GM12878 (cell line): Measurements from ENCODE around the gene VCP. TPM values are rescaled to one million over a fixed set of nuclear protein-coding genes. Genes with fewer than 3 reads are reported as not detected.

Source experiments
- ATAC-seq: fragments of 200-7000 bp; cut with Tn5 transposase; 3 replicates; pipeline ENCODE4 v1.9.1; 2020; ENCODE audit warnings: mild to moderate bottlenecking, moderate library complexity
- BruUV-seq: library from RNA; stranded (reverse); fragments of 400-500 nt; replicated peaks from 2 replicates; lab custom pipeline; 2021; lab: Mats Ljungman, UMichigan
- CTCF ChIA-PET: fragments of 300-600 bp; sonication (Branson Sonifier 250); formaldehyde crosslinking; extraction: SDS; loops from one replicate; lab custom pipeline; 2021; ENCODE audit warnings: inconsistent platforms; lab: Yijun Ruan, JAX
- POLR2A ChIA-PET: fragments of 350-600 bp; formaldehyde crosslinking; extraction: SDS; loops from one replicate; lab custom pipeline; 2021; ENCODE audit warnings: inconsistent platforms; lab: Charles Lee
- RAD21 ChIA-PET: fragments of 300-600 bp; sonication (Branson Sonifier 250); formaldehyde crosslinking; loops from one replicate; lab custom pipeline; 2023; ENCODE audit warnings: antibody characterized with exemption; ENCODE audit not compliant: unreplicated experiment; lab: Charles Lee
- SMC1A ChIA-PET: fragments of 300-600 bp; sonication (Branson Sonifier 250); formaldehyde crosslinking; loops from one replicate; lab custom pipeline; 2023; ENCODE audit not compliant: unreplicated experiment, uncharacterized antibody; lab: Charles Lee
- DNase-seq: peaks from one replicate; pipeline ENCODE4 v3.0.0-alpha.2; 2011; ENCODE audit warnings: low read depth, low spot score
- FAIRE-seq: peaks from 3 replicates; lab custom pipeline; 2011; peaks lifted over from hg19 to GRCh38; lab: Jason Lieb, UNC
- H2AFZ ChIP-seq: 2 replicates; pipeline ENCODE4 v1.6.0; 2011; ENCODE audit warnings: low read depth, low read length, control low read depth; ENCODE audit not compliant: control insufficient read depth
- H3K27ac ChIP-seq: 2 replicates; pipeline ENCODE4 v1.5.1; 2011; ENCODE audit warnings: control low read depth; ENCODE audit not compliant: control insufficient read depth, insufficient read depth
- H3K27me3 ChIP-seq, 2 experiments: replicated peaks in 1 of 2; 2 replicates each; pipeline versions ENCODE4 v1.6.0 to v1.6.1; 2011; ENCODE audit warnings: low read length in 1 of 2; ENCODE audit not compliant: control insufficient read depth in 2 of 2, insufficient read depth in 2 of 2
- H3K36me3 ChIP-seq, 2 experiments: 2 replicates each; pipeline ENCODE4 v1.5.1; 2011; ENCODE audit warnings: low read length in 1 of 2; ENCODE audit not compliant: control insufficient read depth in 2 of 2, insufficient read depth in 2 of 2
- H3K4me1 ChIP-seq: 2 replicates; pipeline ENCODE4 v1.6.1; 2011; ENCODE audit warnings: mild to moderate bottlenecking, low read length, moderate library complexity, mixed read lengths; ENCODE audit not compliant: control insufficient read depth, insufficient read depth
- H3K4me2 ChIP-seq: 2 replicates; pipeline ENCODE4 v1.6.0; 2011; ENCODE audit warnings: control low read depth; ENCODE audit not compliant: control insufficient read depth, insufficient read depth
- H3K4me3 ChIP-seq: fragments of 200-600 bp; sonication (generic); 2 replicates; pipeline ENCODE4 v1.5.1; 2016
- H3K79me2 ChIP-seq: 2 replicates; pipeline ENCODE4 v1.6.0; 2011; ENCODE audit warnings: low read length; ENCODE audit not compliant: control insufficient read depth, insufficient read depth
- H3K9ac ChIP-seq: 2 replicates; pipeline ENCODE4 v1.8.0; 2011; ENCODE audit warnings: low read length, control low read depth, mixed read lengths; ENCODE audit not compliant: control insufficient read depth, insufficient read depth
- H3K9me3 ChIP-seq: replicated peaks from 3 replicates; pipeline ENCODE4 v1.5.1; 2011; ENCODE audit warnings: mild to moderate bottlenecking, low read length; ENCODE audit not compliant: control insufficient read depth, insufficient read depth
- H4K20me1 ChIP-seq: 2 replicates; pipeline ENCODE4 v1.6.0; 2011; ENCODE audit not compliant: control insufficient read depth, insufficient read depth
- BCLAF1 ChIP-seq: fragments of 450-650 bp; IDR thresholded peaks from 2 replicates; pipeline ENCODE4 v1.6.1; 2017; ENCODE audit warnings: antibody characterized with exemption, mild to moderate bottlenecking, moderate library complexity
- CEBPB ChIP-seq, 2 experiments: fragments of 150-350 bp in 1 of 2; IDR thresholded peaks; 2 replicates each; pipeline ENCODE4 v1.6.1; 2012 to 2014; ENCODE audit warnings: low read depth in 2 of 2, low read length in 2 of 2, borderline replicate concordance in 1 of 2, inconsistent platforms in 1 of 2
- CEBPZ ChIP-seq: fragments of 150-350 bp; IDR thresholded peaks from 2 replicates; pipeline ENCODE4 v1.6.1; 2016; ENCODE audit warnings: low read depth, low read length
- ELK1 ChIP-seq: IDR thresholded peaks from 2 replicates; pipeline ENCODE4 v1.6.1; 2012; ENCODE audit warnings: low read depth, low read length, improper control_type of control experiment
- HDGF ChIP-seq: fragments of 450-650 bp; IDR thresholded peaks from 2 replicates; pipeline ENCODE4 v1.6.1; 2016; ENCODE audit warnings: antibody characterized with exemption
- KLF5 ChIP-seq: fragments of 450-650 bp; IDR thresholded peaks from 2 replicates; pipeline ENCODE4 v1.6.1; 2014; ENCODE audit warnings: mild to moderate bottlenecking; ENCODE audit not compliant: partially characterized antibody
- MAX ChIP-seq: IDR thresholded peaks from 2 replicates; pipeline ENCODE4 v1.6.1; 2012; ENCODE audit warnings: low read depth, low read length, improper control_type of control experiment
- SPI1 ChIP-seq: IDR thresholded peaks from 2 replicates; pipeline ENCODE4 v1.6.1; 2011; ENCODE audit warnings: low read depth, mild to moderate bottlenecking, low read length, moderate library complexity, borderline replicate concordance; ENCODE audit not compliant: insufficient read depth
- TBL1XR1 ChIP-seq: IDR thresholded peaks from 2 replicates; pipeline ENCODE4 v1.6.1; 2012; ENCODE audit warnings: low read depth, low read length, improper control_type of control experiment
- ZNF207 ChIP-seq: fragments of 450-650 bp; IDR thresholded peaks from 2 replicates; pipeline ENCODE4 v1.6.1; 2014; ENCODE audit warnings: antibody characterized with exemption, mild to moderate bottlenecking, borderline replicate concordance
- WGBS: methylation state at CpG from one replicate; pipeline ENCODE4 v1.1.6; 2016; ENCODE audit warnings: low lambda C conversion rate; ENCODE audit not compliant: insufficient replicate concordance, insufficient coverage; ENCODE audit errors: missing lambda C conversion rate; 5-methylcytosine and 5-hydroxymethylcytosine counted together
- in situ Hi-C: fragments of 300-500 bp; cut with MboI; formaldehyde crosslinking; loops from 9 replicates; pipeline ENCODE4 v1.14.3; 2018; ENCODE audit warnings: mixed read lengths
- intact Hi-C: fragments of 100-400 bp; cut with micrococcal nuclease; formaldehyde crosslinking; loops from one replicate; pipeline ENCODE4 v1.14.2; 2022; ENCODE audit not compliant: unreplicated experiment
- polyA plus RNA-seq, 11 experiments: library from polyadenylated mRNA; depleted of rRNA in 4 of 11; unstranded in 6 of 11; stranded (reverse) in 5 of 11; fragments of >200 nt; fragmentation: Nextera tagmentation in 4 of 11; fragmentation: Illumina TruSeq in 1 of 11; extraction: Ambion mirVana in 4 of 11; extraction: Trizol in 1 of 11; gene quantifications; 1 replicate in 1 of 11; 2 replicates in 10 of 11; pipeline versions ENCODE4 v1.2.1 to v1.2.3, GENCODE V29; 2011 to 2016; ENCODE audit warnings: inconsistent platforms in 2 of 11, missing spikeins in 2 of 11, low read depth in 1 of 11
- total RNA-seq, 4 experiments: library from RNA; depleted of rRNA in 3 of 4; stranded (reverse); fragments of >200 nt in 3 of 4; fragmentation: Illumina TruSeq in 1 of 4; extraction: Trizol in 1 of 4; gene quantifications; 2 replicates each; pipeline versions ENCODE4 v1.2.1 to v1.2.3, GENCODE V29; 2013 to 2021

The VCP gene
- total and polyA plus RNA-seq, 10 of the 15 experiments (the other 5 are each of a cell fraction or from before 2014, with no cell fraction given): 7.4 to 327 (median 244) TPM

- Histone ChIP-seq H3K27ac (no peak overlapping the region), H3K9ac (no peak overlapping the region)
- in situ Hi-C loops (loop anchor here (10.0 kb wide), 2 partner anchors 628 to 708 kb away; partner anchors contain the start of genes CREB3, HINT2, SPAG8 and TLN1), intact Hi-C loops (no loop called here)
- TF ChIP-seq KLF5 (no peak), HDGF (no peak), BCLAF1 (no peak), MAX (no peak), TBL1XR1 (no peak), SPI1 (no peak), CEBPZ (no peak), ELK1 (no peak), CEBPB (IDR thresholded peaks at IDR 0.05; ENCODE audit: borderline replicate concordance in 1 of 2, low read depth in 2 of 2, low read length in 2 of 2) (no peak), ZNF207 (no peak)
- TF ChIP-seq, all 136 proteins: peak for 0
- Histone ChIP-seq H3K36me3 (peaks cover 2 to 4% of the 10 kb centered on the region in 2 experiments; a peak in 3 of 4 replicates), H3K4me1 (peaks cover 8% of the 10 kb centered on the region), H3K4me3 (no peak overlapping the region), H3K4me2 (no peak overlapping the region), H4K20me1 (no peaks in the 10 kb centered on the region), H3K27me3 (no peaks in the 10 kb centered on the region), H2AFZ (no peak overlapping the region), H3K9me3 (no peaks in the 10 kb centered on the region), H3K79me2 (peaks cover 14% of the 10 kb centered on the region)
- ATAC-seq (no peak), DNase-seq (no peak), FAIRE-seq (no peak)
- ChIA-PET POLR2A (no interaction called here), RAD21 (no interaction called here), CTCF (interaction anchor here (0.6 to 1.5 kb wide), 2 partner anchors 9 to 10 kb away, joined by 3 to 5 read pairs; partner anchors contain the start of gene ATOSB), SMC1A (interaction anchor here (0.5 to 1.5 kb wide), 3 partner anchors 9 to 112 kb away, joined by 3 to 4 read pairs (median 3); partner anchors contain the start of genes ATOSB and PIGO)
- BruUV-seq: no TSS peak
- WGBS: 78% methylated on average over 7 of the region's 7 CpGs
Measured at GRCh38 chr9:35106343-35106730, 33.9 kb upstream of the VCP start.
